BJ (cell line): ENCODE results near the gene GPR132. TPM values are rescaled to one million over a fixed set of nuclear protein-coding genes. Genes with fewer than 3 reads are reported as not detected.

ENCODE experiments used
- CTCF ChIA-PET: fragments of 350-600 bp; formaldehyde crosslinking; extraction: SDS; loops from one replicate; lab custom pipeline; 2021; ENCODE audit warnings: antibody characterized with exemption, inconsistent platforms; lab: Yijun Ruan, JAX
- POLR2A ChIA-PET: fragments of 300-600 bp; sonication (Branson Sonifier 250); formaldehyde crosslinking; extraction: SDS; loops from one replicate; lab custom pipeline; 2021; ENCODE audit warnings: antibody characterized with exemption; lab: Charles Lee
- DNase-seq: peaks from one replicate; pipeline ENCODE4 v3.0.0-alpha.2; 2011; ENCODE audit warnings: low read depth
- H3K27me3 ChIP-seq: 2 replicates; pipeline ENCODE4 v1.6.0; 2011; ENCODE audit warnings: low read length; ENCODE audit not compliant: control insufficient read depth, insufficient read depth
- H3K36me3 ChIP-seq: 2 replicates; pipeline ENCODE4 v1.5.1; 2011; ENCODE audit warnings: low read length; ENCODE audit not compliant: control insufficient read depth, insufficient read depth
- H3K4me3 ChIP-seq: 2 replicates; pipeline ENCODE4 v1.5.1; 2011; ENCODE audit warnings: low read depth, mild to moderate bottlenecking, control low read depth, low read length
- CTCF ChIP-seq: IDR thresholded peaks from 2 replicates; pipeline ENCODE4 v1.5.1; 2011; ENCODE audit warnings: low read depth, mild to moderate bottlenecking, control low read depth, inconsistent platforms, low read length, moderate library complexity; ENCODE audit not compliant: insufficient read depth
- polyA plus RNA-seq: library from polyadenylated mRNA; depleted of rRNA; stranded (reverse); fragments of >200 nt; gene quantifications from 2 replicates; pipeline ENCODE4 v1.2.3, GENCODE V29; 2011

The GPR132 gene
- polyA plus RNA-seq, 1 experiment, result 0.13 TPM

- H3K4me3 ChIP-seq, result no peak overlapping the region
- ChIA-PET CTCF (interaction anchor here (1.1 kb wide), 1 partner anchor 143 kb away, joined by 3 read pairs; no protein-coding TSS in a partner anchor), POLR2A (interaction anchor here (0.6 to 0.9 kb wide), 2 partner anchors 14 to 32 kb away, joined by 3 to 7 read pairs; no protein-coding TSS in a partner anchor)
- no peak for DNase-seq
- no peaks in the 10 kb centered on the region for H3K36me3 ChIP-seq
- peaks cover 2% of the 10 kb centered on the region for H3K27me3 ChIP-seq
- no peak for TF ChIP-seq CTCF
Measured at GRCh38 chr14:105078294-105078693, 13.1 kb upstream of the GPR132 start.

GRCh38 chr14:105077649-105077995, 12.4 kb upstream of the GPR132 start:
- no peak for TF ChIP-seq CTCF
- DNase-seq, result no peak
- Histone ChIP-seq H3K36me3 (no peaks in the 10 kb centered on the region), H3K4me3 (no peak overlapping the region), H3K27me3 (peaks cover 2% of the 10 kb centered on the region)
- ChIA-PET POLR2A (interaction anchor here (0.6 to 0.9 kb wide), 2 partner anchors 14 to 32 kb away, joined by 3 to 7 read pairs; no protein-coding TSS in a partner anchor), CTCF (interaction anchor here (1.1 kb wide), 1 partner anchor 142 kb away, joined by 3 read pairs; no protein-coding TSS in a partner anchor)

GRCh38 chr14:105076805-105077648, 11.8 kb upstream of the GPR132 start:
- peaks cover 2% of the 10 kb centered on the region for H3K27me3 ChIP-seq
- H3K36me3 ChIP-seq, result no peaks in the 10 kb centered on the region
- ChIA-PET POLR2A (no interaction called here), CTCF (no interaction called here)
- DNase-seq, result no peak
- no peak for TF ChIP-seq CTCF
- H3K4me3 ChIP-seq, result no peak overlapping the region

DNA sequence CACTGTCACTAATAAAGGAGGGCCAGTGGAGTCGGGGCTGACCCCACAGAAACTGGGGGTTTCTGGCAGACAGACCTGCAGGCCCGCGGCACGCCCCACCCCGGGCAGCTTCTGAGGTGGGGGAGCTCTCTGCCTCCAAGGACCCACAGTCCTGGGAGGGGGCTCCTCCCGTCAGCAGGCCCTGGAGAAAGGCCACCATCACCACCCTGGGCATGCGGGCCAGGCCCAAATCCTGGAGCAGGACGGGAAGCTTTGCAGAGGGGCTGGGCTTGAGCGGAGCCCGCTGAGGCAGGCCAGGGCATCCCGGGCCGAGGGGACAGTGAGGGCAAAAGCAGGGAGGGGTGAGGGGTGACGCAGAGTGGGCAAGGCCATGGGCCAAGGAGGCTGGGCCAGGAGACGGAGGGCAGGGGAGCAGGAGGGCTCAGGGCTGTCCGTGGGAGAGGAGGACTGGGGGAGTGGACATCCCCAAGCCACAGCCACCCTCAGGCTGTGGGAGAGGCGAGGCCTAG, 11.1 kb upstream of the GPR132 start:
- POLR2A ChIA-PET, result no interaction called here
- Histone ChIP-seq H3K27me3 (peaks cover 2% of the 10 kb centered on the region), H3K36me3 (no peaks in the 10 kb centered on the region), H3K4me3 (no peak overlapping the region)
- no peak for TF ChIP-seq CTCF
- DNase-seq, result no peak
- CTCF ChIA-PET, result interaction anchor here (1.4 kb wide), 1 partner anchor 14 kb away, joined by 4 read pairs; no protein-coding TSS in a partner anchor
